ENCODE data around the gene EMX2. TPM values are rescaled to one million over a fixed set of nuclear protein-coding genes. Genes with fewer than 3 reads are reported as not detected.

The EMX2 gene
- total and polyA plus RNA-seq, 2 experiments from 2014 or later: not detected

GRCh38 chr10:117501460-117502035 lies 41.0 kb upstream of the EMX2 start (continued):
- TF ChIP-seq CTCF (conservative IDR thresholded peaks at IDR 0.05; ENCODE audit: low read depth in 2 of 2): no peak
- TF ChIP-seq ZNF331 (CRISPR knock-in tag; IDR thresholded peaks at IDR 0.05; ENCODE audit: low read depth): no peak
- TF ChIP-seq CREB1 (CRISPR knock-in tag; IDR thresholded peaks at IDR 0.05; ENCODE audit: low read depth): no peak

GRCh38 chr10:117502421-117503243 lies 39.9 kb upstream of the EMX2 start:
- Histone ChIP-seq H3K4me1 (ENCODE audit: insufficient read depth) (no peaks in the 10 kb centered on the region), H3K79me2 (replicated peaks; ENCODE audit: insufficient read depth) (no peaks in the 10 kb centered on the region), H3K27me3 (ENCODE audit: insufficient read depth) (no peaks in the 10 kb centered on the region), H3K9me2 (ENCODE audit: insufficient read depth) (peaks cover 5% of the 10 kb centered on the region; the same call in 1 of the 2 replicates), H2AFZ (no peak overlapping the region), H3K27ac (ENCODE audit: low read depth) (no peak overlapping the region), H3K4me3 (no peak overlapping the region), H4K20me1 (replicated peaks; ENCODE audit: insufficient read depth) (no peaks in the 10 kb centered on the region), H3K4me2 (no peak overlapping the region), H3F3A (replicated peaks; ENCODE audit: low read depth) (no peaks in the 10 kb centered on the region), H3K36me3 (ENCODE audit: insufficient read depth) (no peaks in the 10 kb centered on the region)
- ATAC-seq: no peak
- Mint-ChIP-seq H3K27ac (no peak overlapping the region), H3K36me3 (ENCODE audit: low read depth) (no peaks in the 10 kb centered on the region), H3K4me1 (peaks cover 7% of the 10 kb centered on the region), H3K4me3 (no peak overlapping the region), H3K27me3 (ENCODE audit: insufficient read depth, low read depth, poor library complexity) (peaks cover 4% of the 10 kb centered on the region), H3K9me3 (no peaks in the 10 kb centered on the region)
- no peak for DNase-seq (ENCODE audit: low spot score)
- TF ChIP-seq ZNF331 (CRISPR knock-in tag; IDR thresholded peaks at IDR 0.05; ENCODE audit: low read depth) (no peak), CTCF (conservative IDR thresholded peaks at IDR 0.05; ENCODE audit: low read depth in 2 of 2) (no peak), REST (IDR thresholded peaks at IDR 0.05; ENCODE audit: unreplicated experiment) (no peak)
